H1 (cell line): Measurements from ENCODE around the gene ABCG1. TPM values are rescaled to one million over a fixed set of nuclear protein-coding genes. Genes with fewer than 3 reads are reported as not detected.

Source experiments
- CTCF ChIA-PET: fragments of 300-600 bp; sonication (Branson Sonifier 250); formaldehyde crosslinking; loops from one replicate; lab custom pipeline; 2021; ENCODE audit not compliant: partially characterized antibody; lab: Charles Lee
- POLR2A ChIA-PET: fragments of 300-600 bp; sonication (Branson Sonifier 250); formaldehyde crosslinking; loops from one replicate; lab custom pipeline; 2021; ENCODE audit warnings: inconsistent platforms; ENCODE audit not compliant: partially characterized antibody; lab: Charles Lee
- DNase-seq, 2 experiments: peaks; one replicate each; pipeline versions ENCODE4 v3.0.0 to v3.0.0-alpha.2; 2010 to 2022; ENCODE audit warnings: low spot score in 2 of 2, low read depth in 1 of 2, mixed read lengths in 1 of 2
- FAIRE-seq: peaks from 2 replicates; lab custom pipeline; 2011; peaks lifted over from hg19 to GRCh38; lab: Jason Lieb, UNC
- H2AFZ ChIP-seq: 2 replicates; pipeline ENCODE4 v1.8.1; 2012; ENCODE audit warnings: low read length, inconsistent platforms
- H2AK5ac ChIP-seq: 2 replicates; pipeline ENCODE4 v1.6.1; 2013; ENCODE audit warnings: low read depth, low read length
- H2BK120ac ChIP-seq: replicated peaks from 2 replicates; pipeline ENCODE3; 2013; ENCODE audit warnings: low read depth, low read length, inconsistent platforms
- H2BK12ac ChIP-seq: 2 replicates; pipeline ENCODE4 v1.6.1; 2013; ENCODE audit warnings: low read depth, low read length
- H2BK15ac ChIP-seq: 2 replicates; pipeline ENCODE4 v1.6.1; 2013; ENCODE audit warnings: low read length
- H2BK20ac ChIP-seq: 2 replicates; pipeline ENCODE4 v1.6.1; 2013; ENCODE audit warnings: low read length
- H2BK5ac ChIP-seq: 2 replicates; pipeline ENCODE4 v1.6.1; 2013; ENCODE audit warnings: low read depth, low read length
- H3K14ac ChIP-seq: 2 replicates; pipeline ENCODE4 v1.6.1; 2013; ENCODE audit warnings: inconsistent platforms; ENCODE audit not compliant: insufficient read length
- H3K18ac ChIP-seq: 2 replicates; pipeline ENCODE4 v1.6.1; 2013; ENCODE audit warnings: low read length; ENCODE audit errors: extremely low read depth
- H3K23ac ChIP-seq: 2 replicates; pipeline ENCODE4 v1.6.1; 2013; ENCODE audit warnings: inconsistent platforms; ENCODE audit not compliant: insufficient read length
- H3K23me2 ChIP-seq: 2 replicates; pipeline ENCODE4 v1.6.1; 2013; ENCODE audit warnings: low read depth, low read length
- H3K27ac ChIP-seq: 2 replicates; pipeline ENCODE4 v1.6.1; 2011; ENCODE audit warnings: low read depth, low read length, inconsistent platforms
- H3K27me3 ChIP-seq, 4 experiments: replicated peaks in 1 of 4; 1 replicate in 1 of 4; 2 replicates in 3 of 4; pipeline versions ENCODE4 v1.6.1 to v1.8.1; 2011 to 2013; ENCODE audit warnings: low read length in 3 of 4, mild to moderate bottlenecking in 3 of 4, inconsistent platforms in 2 of 4, mixed read lengths in 2 of 4, moderate library complexity in 1 of 4; ENCODE audit not compliant: control insufficient read depth in 3 of 4, insufficient read depth in 3 of 4; ENCODE audit errors: extremely low read depth in 1 of 4
- H3K36me3 ChIP-seq, 4 experiments: 2 replicates each; pipeline versions ENCODE4 v1.6.1 to v1.8.1; 2011 to 2013; ENCODE audit warnings: mild to moderate bottlenecking in 4 of 4, low read length in 3 of 4, moderate library complexity in 2 of 4, control low read depth in 1 of 4, inconsistent platforms in 1 of 4; ENCODE audit not compliant: insufficient read depth in 4 of 4, control insufficient read depth in 2 of 4
- H3K4ac ChIP-seq: replicated peaks from 2 replicates; pipeline ENCODE3; 2013; ENCODE audit warnings: low read length, low read depth, mixed read lengths, inconsistent platforms; ENCODE audit not compliant: insufficient read length
- H3K4me1 ChIP-seq, 4 experiments: replicated peaks in 1 of 4; 1 replicate in 1 of 4; 2 replicates in 3 of 4; pipeline versions ENCODE4 v1.6.1 to v1.8.1; 2011 to 2013; ENCODE audit warnings: low read length in 3 of 4, inconsistent platforms in 2 of 4, mixed read lengths in 1 of 4; ENCODE audit not compliant: insufficient read depth in 4 of 4, control insufficient read depth in 3 of 4
- H3K4me2 ChIP-seq, 2 experiments: 2 replicates each; pipeline versions ENCODE4 v1.6.1 to v1.8.1; 2011 to 2013; ENCODE audit warnings: low read depth in 2 of 2, low read length in 2 of 2, control low read depth in 1 of 2, inconsistent platforms in 1 of 2, mild to moderate bottlenecking in 1 of 2; ENCODE audit not compliant: insufficient read depth in 1 of 2
- H3K4me3 ChIP-seq, 4 experiments: fragments of 200-600, 300-600 bp in 1 of 4; sonication (generic), shearing (Covaris generic), sonication (Bioruptor Twin) in 1 of 4; 2 replicates each; pipeline versions ENCODE4 v1.5.1 to v1.8.1; 2011 to 2016; ENCODE audit warnings: low read length in 4 of 4, low read depth in 3 of 4, control low read depth in 2 of 4, inconsistent platforms in 2 of 4, mild to moderate bottlenecking in 2 of 4, mixed read lengths in 1 of 4, moderate library complexity in 1 of 4; ENCODE audit not compliant: insufficient read depth in 2 of 4; ENCODE audit errors: extremely low read depth in 1 of 4
- H3K56ac ChIP-seq: replicated peaks from 2 replicates; pipeline ENCODE3; 2013; ENCODE audit warnings: low read depth, mild to moderate bottlenecking, mixed read lengths, low read length, inconsistent platforms; ENCODE audit not compliant: insufficient read length
- H3K79me1 ChIP-seq: 2 replicates; pipeline ENCODE4 v1.6.1; 2013; ENCODE audit warnings: low read depth, low read length, control low read depth
- H3K79me2 ChIP-seq, 2 experiments: 2 replicates each; pipeline versions ENCODE4 v1.6.1 to v1.8.1; 2012 to 2013; ENCODE audit warnings: low read length in 2 of 2, mild to moderate bottlenecking in 2 of 2, inconsistent platforms in 1 of 2; ENCODE audit not compliant: insufficient read depth in 2 of 2, control insufficient read depth in 1 of 2
- H3K9ac ChIP-seq, 4 experiments: replicated peaks in 1 of 4; 1 replicate in 1 of 4; 2 replicates in 3 of 4; pipeline versions ENCODE4 v1.6.1 to v1.8.1; 2011 to 2013; ENCODE audit warnings: low read depth in 3 of 4, low read length in 3 of 4, control low read depth in 2 of 4, mild to moderate bottlenecking in 2 of 4, moderate library complexity in 2 of 4, inconsistent platforms in 1 of 4; ENCODE audit errors: extremely low read depth in 1 of 4
- H3K9me3 ChIP-seq, 2 experiments: 2 replicates each; pipeline versions ENCODE4 v1.6.1 to v1.8.1; 2012 to 2013; ENCODE audit warnings: mild to moderate bottlenecking in 2 of 2, moderate library complexity in 2 of 2, control low read depth in 1 of 2, inconsistent platforms in 1 of 2, low read depth in 1 of 2, low read length in 1 of 2, mixed read lengths in 1 of 2; ENCODE audit not compliant: insufficient read depth in 2 of 2
- H4K20me1 ChIP-seq, 2 experiments: replicated peaks in 1 of 2; 2 replicates each; pipeline versions ENCODE3 to v1.8.1; 2011 to 2013; ENCODE audit warnings: inconsistent platforms in 2 of 2, low read length in 2 of 2, mild to moderate bottlenecking in 1 of 2; ENCODE audit not compliant: insufficient read depth in 2 of 2, control insufficient read depth in 1 of 2
- H4K5ac ChIP-seq: 2 replicates; pipeline ENCODE4 v1.6.1; 2013; ENCODE audit warnings: low read length, low read depth, mixed read lengths, inconsistent platforms; ENCODE audit not compliant: insufficient read length
- H4K8ac ChIP-seq: 2 replicates; pipeline ENCODE4 v1.8.0; 2013; ENCODE audit warnings: mild to moderate bottlenecking, moderate library complexity, low read length, inconsistent platforms; ENCODE audit not compliant: insufficient read depth; ENCODE audit errors: extremely low read depth
- H4K91ac ChIP-seq: replicated peaks from 2 replicates; pipeline ENCODE3; 2013; ENCODE audit warnings: low read length, mixed read lengths, inconsistent platforms; ENCODE audit not compliant: insufficient read length
- BRCA1 ChIP-seq: IDR thresholded peaks from 2 replicates; pipeline ENCODE4 v1.6.1; 2012; ENCODE audit warnings: low read depth, low read length, improper control_type of control experiment
- NANOG ChIP-seq: IDR thresholded peaks from 2 replicates; pipeline ENCODE4 v1.6.1; 2011; ENCODE audit warnings: low read length, low read depth, mild to moderate bottlenecking, inconsistent platforms; ENCODE audit not compliant: insufficient read depth, poor library complexity, severe bottlenecking
- TEAD4 ChIP-seq: IDR thresholded peaks from 2 replicates; pipeline ENCODE4 v1.6.1; 2012; ENCODE audit warnings: low read depth, low read length, inconsistent platforms, mixed read lengths
- WGBS, 2 experiments: shearing (Covaris generic) in 1 of 2; methylation state at CpG; one replicate each; pipeline versions ENCODE4 v1.1.6 to v1.1.7; 2013 to 2015; ENCODE audit warnings: low lambda C conversion rate in 2 of 2, mixed read lengths in 2 of 2, inconsistent platforms in 1 of 2, low coverage in 1 of 2, missing lambda C conversion rate in 1 of 2; ENCODE audit not compliant: insufficient replicate concordance in 2 of 2, insufficient coverage in 1 of 2, insufficient read length in 1 of 2; ENCODE audit errors: extremely low coverage in 1 of 2, missing lambda C conversion rate in 1 of 2; 5-methylcytosine and 5-hydroxymethylcytosine counted together
- polyA plus RNA-seq, 7 experiments: library from polyadenylated mRNA; depleted of rRNA in 3 of 7; stranded (reverse) in 5 of 7; unstranded in 2 of 7; fragments of >200 nt in 5 of 7; fragments of 200-250 nt in 2 of 7; gene quantifications; 1 replicate in 5 of 7; 2 replicates in 1 of 7; 4 replicates in 1 of 7; pipeline versions ENCODE4 v1.2.1 to v1.2.3, GENCODE V29; 2011 to 2013; ENCODE audit warnings: missing spikeins in 2 of 7, mixed read lengths in 2 of 7
- total RNA-seq: library from RNA; stranded (reverse); fragmentation: NEBNext Ultra II Directional; extraction: Animal tissue kit (Norgen Biotek cat#: 25700); gene quantifications from 2 replicates; pipeline ENCODE4 v1.2.1, GENCODE V29; 2021

The ABCG1 gene
- total and polyA plus RNA-seq, 2 of the 8 experiments (the other 6 are each of a cell fraction or from before 2014, with no cell fraction given), result 2.1 to 4.0 TPM

DNA sequence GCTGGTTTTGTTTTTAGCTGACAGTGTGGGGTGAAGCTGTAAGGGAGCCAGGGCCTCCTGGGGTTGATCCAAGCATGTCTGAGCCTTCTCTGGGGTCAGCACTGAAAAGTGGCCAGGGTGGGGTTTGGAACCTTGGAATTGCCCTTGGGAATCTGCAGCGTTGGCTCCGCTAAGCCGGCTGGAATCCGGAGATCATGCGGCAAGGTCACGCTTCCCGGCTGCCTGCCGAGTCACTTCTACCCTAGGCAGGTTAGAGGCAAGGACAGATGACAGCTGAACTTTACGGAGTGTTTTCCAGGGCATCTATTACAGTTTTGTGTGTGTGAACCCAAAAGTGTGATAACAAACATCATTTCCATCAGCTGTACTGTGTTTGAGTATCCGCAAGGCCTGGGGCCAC is 17.1 kb downstream of the ABCG1 start:
- peak overlapping the region; percentile 96; the same call in 1 of the 2 replicates for H2BK12ac ChIP-seq
- H3K27me3 ChIP-seq, result peaks cover 0 to 24% (median 20%) of the 10 kb centered on the region in 4 experiments; a peak in 5 of 7 replicates
- H2BK120ac ChIP-seq, result no peak overlapping the region
- H3K18ac ChIP-seq, result no peak overlapping the region; the same call in 1 of the 2 replicates
- no peak overlapping the region for H3K14ac ChIP-seq
- no peaks in the 10 kb centered on the region for H3K79me2 ChIP-seq
- H2AK5ac ChIP-seq, result 0 out of 2 replicates have a peak overlapping the region, but pooled peaks have one; percentile 54
- no peak overlapping the region for H3K56ac ChIP-seq
- no peak overlapping the region for H2AFZ ChIP-seq
- H3K4ac ChIP-seq, result no peak overlapping the region
- H3K9ac ChIP-seq, result no peak overlapping the region
- H2BK15ac ChIP-seq, result peak overlapping the region; percentile 81; the same call in 1 of the 2 replicates
- H4K8ac ChIP-seq, result no peak overlapping the region
- WGBS, 2 experiments, result 89% methylated on average over 10 of the region's 10 CpGs; no CpG with 5 or more reads in 1 of the 2 experiments
- no peak overlapping the region for H2BK20ac ChIP-seq
- no peak overlapping the region; the same call in 1 of the 2 replicates for H2BK5ac ChIP-seq
- H3K4me3 ChIP-seq, result no peak overlapping the region
- no peak for TF ChIP-seq BRCA1
- no peak for TF ChIP-seq NANOG
- peak; percentile 6; the same call in 1 of the 2 replicates for TF ChIP-seq TEAD4
- TF ChIP-seq, all 59 proteins: peak for 1
- Histone ChIP-seq H3K79me1 (no peaks in the 10 kb centered on the region), H3K9me3 (no peaks in the 10 kb centered on the region), H3K23ac (no peak overlapping the region), H4K5ac (no peak overlapping the region), H3K4me1 (peaks cover 7 to 21% (median 13%) of the 10 kb centered on the region in 4 experiments), H3K27ac (no peak overlapping the region), H3K36me3 (no peaks in the 10 kb centered on the region), H4K91ac (no peak overlapping the region), H4K20me1 (peaks cover 0 to 1% of the 10 kb centered on the region in 2 experiments), H3K4me2 (no peak overlapping the region; a peak in 1 of 4 replicates), H3K23me2 (peaks cover 5% of the 10 kb centered on the region; the same call in 1 of the 2 replicates)
- ChIA-PET CTCF (interaction anchor here (1.1 to 4.2 kb wide), 2 partner anchors 23 to 42 kb away, joined by 3 to 31 read pairs; no protein-coding TSS in a partner anchor), POLR2A (no interaction called here)
- DNase-seq (no peak), FAIRE-seq (no peak)
